Panc1 (cell line): Measurements from ENCODE around the gene DLG3.

Source experiments
- CTCF ChIP-seq: fragments of 450-650 bp; IDR thresholded peaks from 2 replicates; pipeline ENCODE4 v1.5.1; 2017; ENCODE audit warnings: mild to moderate bottlenecking
- POLR2AphosphoS5 ChIP-seq: IDR thresholded peaks from 2 replicates; pipeline ENCODE4 v1.6.1; 2012; ENCODE audit warnings: mild to moderate bottlenecking, low read depth, low read length, moderate library complexity
- TCF7L2 ChIP-seq: IDR thresholded peaks from 2 replicates; pipeline ENCODE4 v1.6.1; 2011; ENCODE audit warnings: mild to moderate bottlenecking, low read depth, low read length, inconsistent platforms

GRCh38 chrX:70449457-70449966, 4.9 kb downstream of the DLG3 start:
- TF ChIP-seq CTCF (no peak), TCF7L2 (no peak), POLR2AphosphoS5 (no peak)
